Endothelial cell of umbilical vein (primary cell): ENCODE results near the gene IGFBP3. TPM values are rescaled to one million over a fixed set of nuclear protein-coding genes. Genes with fewer than 3 reads are reported as not detected.

Experiments used
- BruUV-seq: library from RNA; stranded (reverse); fragments of 400-500 nt; replicated peaks from 2 replicates; lab custom pipeline; 2021; lab: Mats Ljungman, UMichigan
- CTCF ChIA-PET: fragments of 300-600, 350-600 bp; sonication (Branson Sonifier 250); formaldehyde crosslinking; loops from one replicate; lab custom pipeline; 2021; ENCODE audit warnings: antibody characterized with exemption, inconsistent platforms; lab: Charles Lee
- POLR2A ChIA-PET: fragments of 300-600, 350-600 bp; sonication (Branson Sonifier 250); formaldehyde crosslinking; loops from one replicate; lab custom pipeline; 2021; ENCODE audit warnings: antibody characterized with exemption, inconsistent platforms; lab: Charles Lee
- DNase-seq: peaks from one replicate; pipeline ENCODE4 v3.0.0-alpha.2; 2011; ENCODE audit warnings: low read depth, low spot score
- FAIRE-seq: peaks from 2 replicates; lab custom pipeline; 2011; peaks lifted over from hg19 to GRCh38; lab: Jason Lieb, UNC
- H2AFZ ChIP-seq: 2 replicates; pipeline ENCODE4 v1.6.0; 2012; ENCODE audit warnings: low read depth, low read length, control low read depth, inconsistent platforms
- H3K27ac ChIP-seq: 2 replicates; pipeline ENCODE4 v1.5.1; 2011; ENCODE audit warnings: low read depth, mild to moderate bottlenecking, control low read depth, low read length, moderate library complexity; ENCODE audit not compliant: insufficient read depth
- H3K27me3 ChIP-seq, 2 experiments: 2 replicates each; pipeline versions ENCODE4 v1.6.0 to v1.6.1; 2011; ENCODE audit warnings: low read length in 2 of 2, mixed read lengths in 1 of 2; ENCODE audit not compliant: control insufficient read depth in 2 of 2, insufficient read depth in 2 of 2
- H3K36me3 ChIP-seq, 2 experiments: 2 replicates in 1 of 2; 3 replicates in 1 of 2; pipeline ENCODE4 v1.5.1; 2011; ENCODE audit warnings: low read length in 2 of 2, mild to moderate bottlenecking in 1 of 2, moderate library complexity in 1 of 2; ENCODE audit not compliant: control insufficient read depth in 2 of 2, insufficient read depth in 2 of 2; ENCODE audit errors: extremely low read depth in 1 of 2
- H3K4me1 ChIP-seq: 3 replicates; pipeline ENCODE4 v1.5.1; 2011; ENCODE audit warnings: mild to moderate bottlenecking, low read length; ENCODE audit not compliant: control insufficient read depth, insufficient read depth; ENCODE audit errors: extremely low read depth
- H3K4me2 ChIP-seq: 2 replicates; pipeline ENCODE4 v1.6.1; 2011; ENCODE audit warnings: low read length, control low read depth, mixed read lengths; ENCODE audit not compliant: insufficient read depth
- H3K4me3 ChIP-seq, 3 experiments: fragments of 200-600 bp in 1 of 3; sonication (generic), shearing (Covaris generic) in 1 of 3; replicated peaks in 1 of 3; 2 replicates each; pipeline ENCODE4 v1.5.1; 2011 to 2016; ENCODE audit warnings: control low read depth in 3 of 3, low read length in 3 of 3, mild to moderate bottlenecking in 2 of 3, inconsistent platforms in 1 of 3, low read depth in 1 of 3, moderate library complexity in 1 of 3; ENCODE audit not compliant: insufficient read depth in 1 of 3
- H3K79me2 ChIP-seq: 2 replicates; pipeline ENCODE4 v1.6.0; 2012; ENCODE audit warnings: low read length, inconsistent platforms; ENCODE audit not compliant: control insufficient read depth, insufficient read depth
- H3K9ac ChIP-seq: replicated peaks from 2 replicates; pipeline ENCODE3; 2011; ENCODE audit warnings: low read length, control low read depth; ENCODE audit not compliant: insufficient read depth; ENCODE audit errors: extremely low read depth
- H3K9me1 ChIP-seq: replicated peaks from 3 replicates; pipeline ENCODE4 v1.6.0; 2011; ENCODE audit warnings: mild to moderate bottlenecking, low read length; ENCODE audit not compliant: control insufficient read depth, insufficient read depth; ENCODE audit errors: extremely low read depth
- H3K9me3 ChIP-seq: replicated peaks from 2 replicates; pipeline ENCODE4 v1.5.1; 2012; ENCODE audit warnings: low read length, inconsistent platforms; ENCODE audit not compliant: control insufficient read depth, insufficient read depth
- H4K20me1 ChIP-seq: replicated peaks from 2 replicates; pipeline ENCODE3; 2011; ENCODE audit warnings: mild to moderate bottlenecking, low read length; ENCODE audit not compliant: control insufficient read depth, insufficient read depth; ENCODE audit errors: extremely low read depth
- CTCF ChIP-seq, 2 donors: IDR thresholded peaks; 1 replicate in 1 of 2; 2 replicates in 1 of 2; pipeline ENCODE4 v1.5.1; 2011; ENCODE audit warnings: low read length in 2 of 2, mild to moderate bottlenecking in 2 of 2, moderate library complexity in 2 of 2, control low read depth in 1 of 2, inconsistent platforms in 1 of 2, low read depth in 1 of 2; ENCODE audit not compliant: insufficient read depth in 1 of 2; ENCODE audit errors: extremely low read depth in 1 of 2
- EZH2 ChIP-seq: IDR thresholded peaks from 2 replicates; pipeline ENCODE4 v1.6.1; 2012; ENCODE audit warnings: borderline replicate concordance, low read depth, mild to moderate bottlenecking, moderate library complexity, low read length, inconsistent platforms; ENCODE audit not compliant: severe bottlenecking
- GATA2 ChIP-seq: IDR thresholded peaks from 2 replicates; pipeline ENCODE4 v1.7.0; 2011; ENCODE audit warnings: low read depth, mild to moderate bottlenecking, moderate library complexity, mixed read lengths, low read length; ENCODE audit not compliant: insufficient read length, insufficient read depth
- MYC ChIP-seq: IDR thresholded peaks from one replicate; pipeline ENCODE4 v1.6.1; 2011; ENCODE audit warnings: mild to moderate bottlenecking, low read depth, low read length
- POLR2A ChIP-seq: IDR thresholded peaks from 2 replicates; pipeline ENCODE4 v1.6.1; 2012; ENCODE audit warnings: low read depth, mild to moderate bottlenecking, control low read depth, low read length
- POLR2AphosphoS5 ChIP-seq: IDR thresholded peaks from 2 replicates; pipeline ENCODE4 v1.6.1; 2012; ENCODE audit warnings: low read depth, mild to moderate bottlenecking, control low read depth, low read length, moderate library complexity; ENCODE audit not compliant: insufficient read depth
- dilution Hi-C: fragments of 300-500 bp; cut with MboI; formaldehyde crosslinking; loops from one replicate; pipeline ENCODE4 v1.15.0; 2019; ENCODE audit warnings: low sequenced_read_pairs; ENCODE audit not compliant: extremely low pct_ligation_motif_present
- intact Hi-C: fragments of 100-400 bp; cut with micrococcal nuclease; formaldehyde crosslinking; loops from one replicate; pipeline ENCODE4 v1.10.0; 2022
- polyA plus RNA-seq, 4 experiments: library from polyadenylated mRNA; depleted of rRNA in 3 of 4; stranded (reverse) in 3 of 4; unstranded in 1 of 4; fragments of >200 nt; gene quantifications; 2 replicates each; pipeline versions ENCODE4 v1.2.1 to v1.2.3, GENCODE V29; 2011 to 2012; ENCODE audit warnings: missing spikeins in 1 of 4
- total RNA-seq: library from RNA; stranded (reverse); gene quantifications from 2 replicates; pipeline ENCODE4 v1.2.3, GENCODE V29; 2021
- TF ChIP-seq, protein P1 (sequence below): IDR thresholded peaks from 2 replicates; pipeline ENCODE4 v1.6.1; 2011; ENCODE audit not compliant: insufficient read depth, insufficient read length

IGFBP3 gene
- total and polyA plus RNA-seq, 2 donors (not counting 3 experiments of a cell fraction or from before 2014, with no cell fraction given): 3.4 to 10.1 TPM

- TF ChIP-seq CTCF (IDR thresholded peaks at IDR 0.05; ENCODE audit: extremely low read depth in 1 of 2, insufficient read depth in 1 of 2, low read depth in 1 of 2, low read length in 2 of 2): no peak
- no peak for TF ChIP-seq EZH2
- no peak for TF ChIP-seq POLR2A
- no peak for TF ChIP-seq MYC
- TF ChIP-seq, protein P1, sequence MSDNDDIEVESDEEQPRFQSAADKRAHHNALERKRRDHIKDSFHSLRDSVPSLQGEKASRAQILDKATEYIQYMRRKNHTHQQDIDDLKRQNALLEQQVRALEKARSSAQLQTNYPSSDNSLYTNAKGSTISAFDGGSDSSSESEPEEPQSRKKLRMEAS: no peak
- no TSS peak for BruUV-seq
- no peaks in the 10 kb centered on the region for H3K36me3 ChIP-seq
- no peak overlapping the region for H3K4me2 ChIP-seq
- no peaks in the 10 kb centered on the region for H4K20me1 ChIP-seq
- H3K27me3 ChIP-seq: peaks cover 0 to 2% of the 10 kb centered on the region in 2 experiments
- no peak overlapping the region for H3K9ac ChIP-seq
- H3K27ac ChIP-seq: no peak overlapping the region
- no peaks in the 10 kb centered on the region for H3K4me1 ChIP-seq
- CTCF ChIA-PET: no interaction called here
- H3K4me3 ChIP-seq: no peak overlapping the region
- no peaks in the 10 kb centered on the region for H3K79me2 ChIP-seq
- no peak for FAIRE-seq
- no peaks in the 10 kb centered on the region for H3K9me1 ChIP-seq
- H3K9me3 ChIP-seq: no peaks in the 10 kb centered on the region
- no peak for DNase-seq
- intact Hi-C loops (no loop called here), dilution Hi-C loops (no loop called here)
- no peak overlapping the region for H2AFZ ChIP-seq
- POLR2A ChIA-PET: no interaction called here
Observed at GRCh38 chr7:45970454-45970853, 49.4 kb upstream of the IGFBP3 start.

DNA sequence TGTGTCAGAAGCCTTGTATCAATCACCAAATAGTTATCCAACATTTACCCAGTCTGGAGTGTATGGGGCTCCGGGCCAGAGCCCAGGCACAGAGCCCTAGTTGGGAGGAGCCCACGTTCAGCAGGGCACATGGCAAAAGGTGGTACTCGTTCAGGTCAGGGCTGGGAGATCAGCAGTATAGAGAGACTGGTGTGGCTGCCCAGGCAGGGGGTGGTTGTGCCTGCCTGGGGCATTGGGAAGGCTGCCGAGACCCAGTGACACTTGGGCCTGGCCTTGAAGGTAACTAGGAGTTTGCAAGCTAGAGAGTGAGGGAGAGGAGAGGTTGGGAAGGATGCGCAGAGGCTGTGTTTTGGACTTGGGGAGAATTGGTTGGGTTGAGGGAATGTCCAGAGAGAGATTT lies 48.9 kb upstream of the IGFBP3 start:
- Histone ChIP-seq H3K9me3 (no peaks in the 10 kb centered on the region), H3K9me1 (no peaks in the 10 kb centered on the region), H3K79me2 (no peaks in the 10 kb centered on the region), H3K27ac (no peak overlapping the region), H2AFZ (no peak overlapping the region), H4K20me1 (no peaks in the 10 kb centered on the region), H3K9ac (no peak overlapping the region), H3K36me3 (no peaks in the 10 kb centered on the region), H3K27me3 (peaks cover 0 to 2% of the 10 kb centered on the region in 2 experiments), H3K4me2 (no peak overlapping the region), H3K4me3 (no peak overlapping the region), H3K4me1 (no peaks in the 10 kb centered on the region)
- FAIRE-seq: no peak
- intact Hi-C loops: no loop called here
- no peak for DNase-seq
- dilution Hi-C loops: no loop called here
- ChIA-PET CTCF (no interaction called here), POLR2A (no interaction called here)
- no TSS peak for BruUV-seq
- TF ChIP-seq, protein P1: no peak
- TF ChIP-seq POLR2A: no peak
- no peak for TF ChIP-seq POLR2AphosphoS5
- TF ChIP-seq GATA2: no peak
- no peak for TF ChIP-seq CTCF (IDR thresholded peaks at IDR 0.05; ENCODE audit: extremely low read depth in 1 of 2, insufficient read depth in 1 of 2, low read depth in 1 of 2, low read length in 2 of 2)
